Measurements from ENCODE around the gene SGIP1. TPM values are rescaled to one million over a fixed set of nuclear protein-coding genes. Genes with fewer than 3 reads are reported as not detected.
A peak's percentile ranks its signal among the peaks of the same experiment; 100 is the strongest.

SGIP1 gene
- total RNA-seq, 2 experiments from 2014 or later, result not detected

GRCh38 chr1:66526991-66527390, 7.0 kb upstream of the SGIP1 start:
- H3K4me1 Mint-ChIP-seq (ENCODE audit: low read depth), result no peaks in the 10 kb centered on the region
- no peak overlapping the region for H3K4me3 Mint-ChIP-seq
- H3K27me3 Mint-ChIP-seq, result peaks cover 14% of the 10 kb centered on the region
- intact Hi-C loops (cut with micrococcal nuclease), result no loop called here
- ChIA-PET POLR2A (no interaction called here), CTCF (interaction anchor here (1.2 kb wide), 1 partner anchor 21 kb away, joined by 3 read pairs; no protein-coding TSS in a partner anchor)
- no peak overlapping the region for H3K27ac Mint-ChIP-seq
- no peak for TF ChIP-seq CTCF (IDR thresholded peaks at IDR 0.05)
- no peaks in the 10 kb centered on the region for H3K9me3 Mint-ChIP-seq
- ATAC-seq (no peak), DNase-seq (no peak)
- no peaks in the 10 kb centered on the region for H3K36me3 Mint-ChIP-seq (ENCODE audit: low read depth)

GRCh38 chr1:66527686-66528085, 6.3 kb upstream of the SGIP1 start:
- intact Hi-C loops (cut with micrococcal nuclease), result no loop called here
- ATAC-seq (no peak), DNase-seq (no peak)
- H3K4me1 Mint-ChIP-seq (ENCODE audit: low read depth), result peaks cover 3% of the 10 kb centered on the region
- no peaks in the 10 kb centered on the region for H3K9me3 Mint-ChIP-seq
- H3K4me3 Mint-ChIP-seq, result no peak overlapping the region
- no peak for TF ChIP-seq CTCF (IDR thresholded peaks at IDR 0.05)
- CTCF ChIA-PET, result interaction anchor here (0.9 kb wide), 1 partner anchor 24 kb away, joined by 3 read pairs; no protein-coding TSS in a partner anchor
- no peaks in the 10 kb centered on the region for H3K36me3 Mint-ChIP-seq (ENCODE audit: low read depth)
- POLR2A ChIA-PET, result no interaction called here
- H3K27ac Mint-ChIP-seq, result no peak overlapping the region
- peaks cover 18% of the 10 kb centered on the region for H3K27me3 Mint-ChIP-seq

GRCh38 chr1:66528580-66528979, 5.4 kb upstream of the SGIP1 start:
- DNase-seq (no peak), ATAC-seq (no peak)
- intact Hi-C loops (cut with micrococcal nuclease), result no loop called here
- POLR2A ChIA-PET, result no interaction called here
- Mint-ChIP-seq H3K4me3 (no peak overlapping the region), H3K27ac (no peak overlapping the region), H3K36me3 (ENCODE audit: low read depth) (no peaks in the 10 kb centered on the region), H3K9me3 (no peaks in the 10 kb centered on the region), H3K4me1 (ENCODE audit: low read depth) (peaks cover 10% of the 10 kb centered on the region), H3K27me3 (peaks cover 24% of the 10 kb centered on the region)
- CTCF ChIA-PET, result interaction anchor here (0.7 to 1.3 kb wide), 3 partner anchors 13 to 78 kb away, joined by 3 read pairs; no protein-coding TSS in a partner anchor
- no peak for TF ChIP-seq CTCF (IDR thresholded peaks at IDR 0.05)

GRCh38 chr1:66532214-66532613, 1.7 kb upstream of the SGIP1 start:
- intact Hi-C loops (cut with micrococcal nuclease), result no loop called here
- ChIA-PET POLR2A (no interaction called here), CTCF (no interaction called here)
- no peak for ATAC-seq
- peak overlapping the region; percentile 73 for H3K4me3 Mint-ChIP-seq
- no peaks in the 10 kb centered on the region for H3K9me3 Mint-ChIP-seq
- no peak overlapping the region for H3K27ac Mint-ChIP-seq
- no peaks in the 10 kb centered on the region for H3K36me3 Mint-ChIP-seq (ENCODE audit: low read depth)
- no peak for DNase-seq
- H3K27me3 Mint-ChIP-seq, result peaks cover 36% of the 10 kb centered on the region
- no peak for TF ChIP-seq CTCF (IDR thresholded peaks at IDR 0.05)
- peaks cover 10% of the 10 kb centered on the region for H3K4me1 Mint-ChIP-seq (ENCODE audit: low read depth)

- ATAC-seq (peak; percentile 74), DNase-seq (peak; percentile 28)
- Mint-ChIP-seq H3K27ac (no peak overlapping the region), H3K27me3 (peaks cover 36% of the 10 kb centered on the region), H3K4me3 (peak overlapping the region; percentile 73), H3K36me3 (ENCODE audit: low read depth) (no peaks in the 10 kb centered on the region), H3K4me1 (ENCODE audit: low read depth) (peaks cover 10% of the 10 kb centered on the region), H3K9me3 (no peaks in the 10 kb centered on the region)
- intact Hi-C loops (cut with micrococcal nuclease), result no loop called here
- ChIA-PET POLR2A (interaction anchor here (0.6 kb wide), 1 partner anchor 182 kb away, joined by 3 read pairs; no protein-coding TSS in a partner anchor), CTCF (interaction anchor here (0.9 to 1.5 kb wide), 4 partner anchors 12 to 193 kb away, joined by 3 read pairs; no protein-coding TSS in a partner anchor)
- TF ChIP-seq CTCF (IDR thresholded peaks at IDR 0.05), result no peak
Measured at GRCh38 chr1:66532798-66533783, 862 bp upstream of the SGIP1 start.
